HCT116 (cell line): ENCODE data around the gene PTPN22. TPM values are rescaled to one million over a fixed set of nuclear protein-coding genes. Genes with fewer than 3 reads are reported as not detected.

Experiments used
- ATAC-seq: fragments of 200-7000 bp; cut with Tn5 transposase; 2 replicates; pipeline ENCODE4 v1.9.1; 2020; ENCODE audit warnings: mild to moderate bottlenecking, moderate library complexity
- BruUV-seq: library from RNA; stranded (reverse); fragments of 400-500 nt; replicated peaks from 2 replicates; lab custom pipeline; 2021; lab: Mats Ljungman, UMichigan
- CTCF ChIA-PET: fragments of 300-600 bp; sonication (Branson Sonifier 250); formaldehyde crosslinking; loops from one replicate; lab custom pipeline; 2021; ENCODE audit warnings: antibody characterized with exemption; lab: Charles Lee
- POLR2A ChIA-PET: fragments of 300-600, 350-600 bp; sonication (Branson Sonifier 250); formaldehyde crosslinking; loops from one replicate; lab custom pipeline; 2021; ENCODE audit warnings: antibody characterized with exemption; lab: Charles Lee
- RAD21 ChIA-PET, 2 experiments: fragments of 300-600 bp; sonication (Branson Sonifier 250); formaldehyde crosslinking; loops; one replicate each; lab custom pipeline; 2023; ENCODE audit warnings: low total read pairs in 2 of 2; ENCODE audit not compliant: uncharacterized antibody in 2 of 2, unreplicated experiment in 2 of 2, low non-redundant PET in 1 of 2; lab: Charles Lee
- DNase-seq: peaks from one replicate; pipeline ENCODE4 v3.0.0-alpha.2; 2010; ENCODE audit warnings: low read depth, low spot score
- H2AFZ ChIP-seq: fragments of 200-600 bp; shearing (Covaris generic), sonication (generic); 2 replicates; pipeline ENCODE4 v1.6.1; 2017; ENCODE audit warnings: low read depth, mixed run types, mixed read lengths, antibody characterized with exemption, low read length; ENCODE audit not compliant: poor library complexity, severe bottlenecking
- H3K27ac ChIP-seq: 2 replicates; pipeline ENCODE4 v1.5.1; 2012; ENCODE audit warnings: low read depth, low read length
- H3K27me3 ChIP-seq: fragments of 200-600 bp; sonication (generic); 2 replicates; pipeline ENCODE4 v1.6.1; 2016; ENCODE audit warnings: mixed run types, low read length, mixed read lengths; ENCODE audit not compliant: insufficient read depth
- H3K36me3 ChIP-seq, 2 experiments: fragments of 200-500 bp in 1 of 2; fragments of 200-600 bp in 1 of 2; sonication (Bioruptor generic) in 1 of 2; sonication (generic) in 1 of 2; 2 replicates each; pipeline versions ENCODE4 v1.5.1 to v1.6.1; 2014 to 2016; ENCODE audit warnings: low read length in 2 of 2, inconsistent platforms in 1 of 2, mixed read lengths in 1 of 2, mixed run types in 1 of 2; ENCODE audit not compliant: insufficient read depth in 2 of 2, control insufficient read depth in 1 of 2
- H3K4me1 ChIP-seq, 2 experiments: fragments of 200-600 bp in 1 of 2; sonication (generic) in 1 of 2; 2 replicates each; pipeline versions ENCODE4 v1.5.1 to v1.6.1; 2012 to 2017; ENCODE audit warnings: low read length in 2 of 2, inconsistent platforms in 1 of 2, mild to moderate bottlenecking in 1 of 2, mixed read lengths in 1 of 2, mixed run types in 1 of 2, moderate library complexity in 1 of 2; ENCODE audit not compliant: insufficient read depth in 2 of 2, control insufficient read depth in 1 of 2
- H3K4me2 ChIP-seq: fragments of 200-600 bp; sonication (generic); 2 replicates; pipeline ENCODE4 v1.6.1; 2017; ENCODE audit warnings: mixed run types, low read length, mixed read lengths
- H3K4me3 ChIP-seq, 2 experiments: fragments of 200-600 bp in 1 of 2; sonication (generic) in 1 of 2; replicated peaks in 1 of 2; 2 replicates each; pipeline ENCODE4 v1.5.1; 2011 to 2016; ENCODE audit warnings: low read length in 2 of 2, control low read depth in 1 of 2, low read depth in 1 of 2, mild to moderate bottlenecking in 1 of 2, mixed read lengths in 1 of 2, mixed run types in 1 of 2
- H3K79me2 ChIP-seq: fragments of 200-600 bp; sonication (generic); 2 replicates; pipeline ENCODE4 v1.6.1; 2017; ENCODE audit warnings: mild to moderate bottlenecking, mixed run types, low read length, moderate library complexity, mixed read lengths; ENCODE audit not compliant: insufficient read depth
- H3K9ac ChIP-seq: fragments of 200-600 bp; sonication (generic); 2 replicates; pipeline ENCODE4 v1.6.1; 2016; ENCODE audit warnings: low read length, mixed read lengths
- H3K9me2 ChIP-seq: fragments of 200-600 bp; sonication (generic), shearing (Covaris generic); 2 replicates; pipeline ENCODE4 v1.6.1; 2017; ENCODE audit warnings: mixed run types, mild to moderate bottlenecking, moderate library complexity; ENCODE audit not compliant: insufficient read depth
- H3K9me3 ChIP-seq, 2 experiments: fragments of 200-500 bp in 1 of 2; fragments of 200-600 bp in 1 of 2; sonication (Bioruptor generic) in 1 of 2; sonication (generic) in 1 of 2; 2 replicates each; pipeline ENCODE4 v1.6.1; 2014 to 2017; ENCODE audit warnings: low read length in 2 of 2, mixed read lengths in 2 of 2, inconsistent platforms in 1 of 2, low read depth in 1 of 2, mild to moderate bottlenecking in 1 of 2, mixed run types in 1 of 2, moderate library complexity in 1 of 2; ENCODE audit not compliant: control insufficient read depth in 1 of 2, insufficient read depth in 1 of 2
- H4K20me1 ChIP-seq: fragments of 200-600 bp; sonication (generic), shearing (Covaris generic); 2 replicates; pipeline ENCODE4 v1.6.1; 2017; ENCODE audit warnings: mixed run types, mild to moderate bottlenecking, moderate library complexity; ENCODE audit not compliant: insufficient read depth
- ATF3 ChIP-seq: IDR thresholded peaks from 2 replicates; pipeline ENCODE4 v1.6.1; 2012
- CBX3 ChIP-seq: IDR thresholded peaks from 2 replicates; pipeline ENCODE4 v1.6.1; 2012; ENCODE audit warnings: low read depth
- CEBPB ChIP-seq: IDR thresholded peaks from 2 replicates; pipeline ENCODE4 v1.6.1; 2012; ENCODE audit warnings: low read depth
- EGR1 ChIP-seq: IDR thresholded peaks from 2 replicates; pipeline ENCODE4 v1.6.1; 2012; ENCODE audit warnings: low read depth
- ELF1 ChIP-seq: IDR thresholded peaks from 2 replicates; pipeline ENCODE4 v1.6.1; 2012; ENCODE audit warnings: low read depth, borderline replicate concordance
- EZH2 ChIP-seq: fragments of 200-600 bp; sonication (generic); IDR thresholded peaks from 2 replicates; pipeline ENCODE4 v1.6.1; 2017; ENCODE audit warnings: antibody characterized with exemption, mixed run types
- EZH2phosphoT487 ChIP-seq: fragments of 200-600 bp; IDR thresholded peaks from 2 replicates; pipeline ENCODE4 v1.6.1; 2018; ENCODE audit warnings: antibody characterized with exemption, borderline replicate concordance
- FOSL1 ChIP-seq: IDR thresholded peaks from 2 replicates; pipeline ENCODE4 v1.6.1; 2012; ENCODE audit warnings: low read depth
- POLR2A ChIP-seq: IDR thresholded peaks from 2 replicates; pipeline ENCODE4 v1.7.0; 2011; ENCODE audit warnings: borderline replicate concordance; ENCODE audit not compliant: insufficient read depth, insufficient read length; ENCODE audit errors: extremely low read depth
- POLR2AphosphoS5 ChIP-seq: IDR thresholded peaks from 2 replicates; pipeline ENCODE4 v1.6.1; 2011; ENCODE audit warnings: mild to moderate bottlenecking, low read depth, low read length, moderate library complexity
- RAD21 ChIP-seq: IDR thresholded peaks from 2 replicates; pipeline ENCODE4 v1.6.1; 2012; ENCODE audit warnings: low read depth, mild to moderate bottlenecking
- REST ChIP-seq: IDR thresholded peaks from 2 replicates; pipeline ENCODE4 v1.6.1; 2012; ENCODE audit warnings: low read depth
- SIN3A ChIP-seq: IDR thresholded peaks from 2 replicates; pipeline ENCODE4 v1.6.1; 2012; ENCODE audit warnings: low read depth
- SP1 ChIP-seq: IDR thresholded peaks from 2 replicates; pipeline ENCODE4 v1.6.1; 2012; ENCODE audit warnings: low read depth
- SRF ChIP-seq: IDR thresholded peaks from 2 replicates; pipeline ENCODE4 v1.6.1; 2012; ENCODE audit warnings: low read depth
- TCF7L2 ChIP-seq: IDR thresholded peaks from 2 replicates; pipeline ENCODE4 v1.7.0; 2011; ENCODE audit warnings: borderline replicate concordance, inconsistent platforms; ENCODE audit not compliant: insufficient read depth, insufficient read length; ENCODE audit errors: extremely low read depth
- YY1 ChIP-seq: IDR thresholded peaks from 2 replicates; pipeline ENCODE4 v1.6.1; 2011; ENCODE audit warnings: low read length, low read depth, moderate library complexity, mild to moderate bottlenecking; ENCODE audit not compliant: insufficient replicate concordance; ENCODE audit errors: extremely low read depth
- ZFX ChIP-seq: fragments of 450-650 bp; IDR thresholded peaks from 2 replicates; pipeline ENCODE4 v1.6.1; 2017
- ZNF274 ChIP-seq: fragments of 200-500 bp; sonication (Bioruptor generic); IDR thresholded peaks from 2 replicates; pipeline ENCODE4 v1.6.1; 2014; ENCODE audit warnings: mild to moderate bottlenecking, low read depth, low read length, inconsistent platforms
- intact Hi-C: fragments of 100-400 bp; cut with micrococcal nuclease; formaldehyde crosslinking; loops from 2 replicates; pipeline ENCODE4 v1.10.0; 2022
- total RNA-seq: library from RNA; stranded (reverse); gene quantifications from one replicate; pipeline ENCODE4 v1.2.1, GENCODE V29; 2021; ENCODE audit not compliant: unreplicated experiment
- TF ChIP-seq, protein P1 (sequence below): IDR thresholded peaks from 2 replicates; pipeline ENCODE4 v1.6.1; 2012

Gene PTPN22
- total RNA-seq, 1 experiment from 2014 or later, result 0.17 TPM

DNA sequence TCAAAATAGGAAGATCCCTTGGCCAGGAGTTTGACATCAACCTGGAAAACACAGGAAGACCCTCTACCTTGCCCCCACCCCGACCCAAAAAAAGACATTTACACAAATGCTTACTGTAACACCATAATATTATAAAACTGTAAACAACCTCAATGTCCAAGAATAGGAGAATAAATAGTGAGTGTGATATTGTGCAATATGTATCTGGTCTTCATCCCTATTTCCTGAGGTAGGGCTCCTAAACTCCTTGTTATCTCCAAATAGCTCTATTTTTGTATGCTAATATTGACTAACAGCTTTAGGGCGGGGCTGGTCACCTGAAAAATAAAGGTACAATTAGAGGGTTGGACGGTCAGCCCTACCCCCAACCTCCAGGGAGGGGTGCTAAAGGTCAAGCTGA lies 82.7 kb downstream of the PTPN22 start:
- H3K79me2 ChIP-seq, result peaks cover 30% of the 10 kb centered on the region
- POLR2A ChIA-PET, result interaction anchor here (1.2 kb wide), 1 partner anchor 11 kb away, joined by 3 read pairs; no protein-coding TSS in a partner anchor
- TF ChIP-seq SRF (no peak), EGR1 (no peak), ZFX (no peak), POLR2AphosphoS5 (no peak), CBX3 (no peak), POLR2A (no peak), FOSL1 (no peak), TCF7L2 (no peak), SP1 (no peak), ELF1 (no peak), RAD21 (no peak), SIN3A (no peak), EZH2 (no peak)
- TF ChIP-seq, protein P1, sequence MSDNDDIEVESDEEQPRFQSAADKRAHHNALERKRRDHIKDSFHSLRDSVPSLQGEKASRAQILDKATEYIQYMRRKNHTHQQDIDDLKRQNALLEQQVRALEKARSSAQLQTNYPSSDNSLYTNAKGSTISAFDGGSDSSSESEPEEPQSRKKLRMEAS, result no peak

DNA sequence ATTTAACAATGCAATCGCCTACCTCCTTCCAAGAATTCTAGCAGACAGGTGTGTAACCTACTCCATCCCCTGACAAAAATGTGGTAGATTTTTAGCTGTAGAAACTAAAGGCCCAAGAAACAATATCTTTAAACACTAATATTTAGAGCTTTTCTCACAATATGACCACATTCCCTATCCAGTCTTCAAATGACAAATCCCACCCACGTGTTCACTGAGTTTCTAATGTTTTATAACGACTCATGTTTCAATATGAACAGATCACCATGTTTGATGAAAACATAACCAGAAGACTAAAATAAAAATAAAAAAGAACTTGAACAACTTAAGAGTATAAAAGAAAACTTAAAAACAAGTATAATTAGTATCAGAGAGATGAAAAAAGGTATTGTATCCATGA lies 83.8 kb downstream of the PTPN22 start:
- ChIA-PET RAD21 (no interaction called here), POLR2A (interaction anchor here (1.2 kb wide), 1 partner anchor 12 kb away, joined by 3 read pairs; no protein-coding TSS in a partner anchor), CTCF (no interaction called here)
- no peak overlapping the region for H3K4me3 ChIP-seq
- no TSS peak for BruUV-seq
- no peaks in the 10 kb centered on the region for H4K20me1 ChIP-seq
- peaks cover 3 to 12% of the 10 kb centered on the region in 2 experiments for H3K4me1 ChIP-seq
- no peak overlapping the region for H3K27ac ChIP-seq
- no peaks in the 10 kb centered on the region for H3K9me3 ChIP-seq
- H3K79me2 ChIP-seq, result peaks cover 35% of the 10 kb centered on the region
- H3K4me2 ChIP-seq, result no peak overlapping the region
- H2AFZ ChIP-seq, result no peak overlapping the region
- no peaks in the 10 kb centered on the region for H3K9me2 ChIP-seq
- H3K9ac ChIP-seq, result no peak overlapping the region
- no peaks in the 10 kb centered on the region for H3K36me3 ChIP-seq
- no peak for ATAC-seq
- intact Hi-C loops, result no loop called here
- DNase-seq, result no peak
- H3K27me3 ChIP-seq, result no peaks in the 10 kb centered on the region
- TF ChIP-seq FOSL1 (no peak), EZH2 (no peak), ATF3 (no peak), CBX3 (no peak), REST (no peak), EZH2phosphoT487 (no peak), RAD21 (no peak), CEBPB (no peak), ZNF274 (no peak), TCF7L2 (no peak), YY1 (no peak), POLR2AphosphoS5 (no peak)

More for the DNA sequence above, 82.7 kb downstream of the PTPN22 start:
- no peak overlapping the region for H3K27ac ChIP-seq
- H3K4me2 ChIP-seq, result no peak overlapping the region
- H3K4me3 ChIP-seq, result no peak overlapping the region
- H3K9me2 ChIP-seq, result no peaks in the 10 kb centered on the region
- H3K9ac ChIP-seq, result no peak overlapping the region
- CTCF ChIA-PET, result no interaction called here
- intact Hi-C loops, result no loop called here
- H3K9me3 ChIP-seq, result no peaks in the 10 kb centered on the region
- DNase-seq (no peak), ATAC-seq (no peak)
- no TSS peak for BruUV-seq
- no peaks in the 10 kb centered on the region for H3K27me3 ChIP-seq
- H4K20me1 ChIP-seq, result no peaks in the 10 kb centered on the region
- RAD21 ChIA-PET, result interaction anchor here in 1 of 2 experiments (0.7 kb wide), 1 partner anchor 647 kb away, joined by 5 read pairs; no protein-coding TSS in a partner anchor
- H3K36me3 ChIP-seq, result no peaks in the 10 kb centered on the region
- H3K4me1 ChIP-seq, result peaks cover 3 to 18% of the 10 kb centered on the region in 2 experiments
- H2AFZ ChIP-seq, result no peak overlapping the region
